ENCODE measurements around the gene EPS15.

DNA sequence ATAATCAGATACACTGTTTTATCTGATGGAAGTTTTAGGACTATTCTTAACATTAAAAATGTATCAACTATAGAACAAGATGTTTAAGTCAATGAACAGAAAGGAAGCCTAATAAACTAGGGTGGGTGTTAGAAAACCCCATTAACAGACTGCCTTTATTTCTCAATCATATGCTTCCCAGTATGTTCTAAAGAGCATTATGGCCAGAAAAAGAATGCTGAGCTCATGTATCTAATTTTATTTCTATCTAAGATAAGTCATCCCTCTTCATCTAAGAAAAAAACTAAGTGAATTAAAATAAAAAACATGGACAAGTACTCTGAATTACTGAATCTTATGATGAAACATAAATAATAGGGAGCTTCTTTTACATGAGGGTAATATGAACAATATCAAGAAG lies 102.2 kb downstream of the EPS15 start:
- TF ChIP-seq, protein P1, sequence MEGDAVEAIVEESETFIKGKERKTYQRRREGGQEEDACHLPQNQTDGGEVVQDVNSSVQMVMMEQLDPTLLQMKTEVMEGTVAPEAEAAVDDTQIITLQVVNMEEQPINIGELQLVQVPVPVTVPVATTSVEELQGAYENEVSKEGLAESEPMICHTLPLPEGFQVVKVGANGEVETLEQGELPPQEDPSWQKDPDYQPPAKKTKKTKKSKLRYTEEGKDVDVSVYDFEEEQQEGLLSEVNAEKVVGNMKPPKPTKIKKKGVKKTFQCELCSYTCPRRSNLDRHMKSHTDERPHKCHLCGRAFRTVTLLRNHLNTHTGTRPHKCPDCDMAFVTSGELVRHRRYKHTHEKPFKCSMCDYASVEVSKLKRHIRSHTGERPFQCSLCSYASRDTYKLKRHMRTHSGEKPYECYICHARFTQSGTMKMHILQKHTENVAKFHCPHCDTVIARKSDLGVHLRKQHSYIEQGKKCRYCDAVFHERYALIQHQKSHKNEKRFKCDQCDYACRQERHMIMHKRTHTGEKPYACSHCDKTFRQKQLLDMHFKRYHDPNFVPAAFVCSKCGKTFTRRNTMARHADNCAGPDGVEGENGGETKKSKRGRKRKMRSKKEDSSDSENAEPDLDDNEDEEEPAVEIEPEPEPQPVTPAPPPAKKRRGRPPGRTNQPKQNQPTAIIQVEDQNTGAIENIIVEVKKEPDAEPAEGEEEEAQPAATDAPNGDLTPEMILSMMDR (IDR thresholded peaks at IDR 0.05; ENCODE audit: low read depth, low read length, missing input control): no peak
- TF ChIP-seq TAF1 (conservative IDR thresholded peaks at IDR 0.05) (no peak), EGR1 (IDR thresholded peaks at IDR 0.05; ENCODE audit: low read depth in 2 of 2) (no peak), RAD21 (IDR thresholded peaks at IDR 0.05) (no peak), GABPA (IDR thresholded peaks at IDR 0.05 in 1 of 2, conservative IDR thresholded peaks at IDR 0.05 in 1 of 2) (no peak), NR2F2 (IDR thresholded peaks at IDR 0.05) (no peak), SP1 (IDR thresholded peaks at IDR 0.05) (no peak), YY1 (IDR thresholded peaks at IDR 0.05) (no peak)
- TF ChIP-seq, protein P2, sequence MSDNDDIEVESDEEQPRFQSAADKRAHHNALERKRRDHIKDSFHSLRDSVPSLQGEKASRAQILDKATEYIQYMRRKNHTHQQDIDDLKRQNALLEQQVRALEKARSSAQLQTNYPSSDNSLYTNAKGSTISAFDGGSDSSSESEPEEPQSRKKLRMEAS (IDR thresholded peaks at IDR 0.05): no peak
- TF ChIP-seq, protein P3, sequence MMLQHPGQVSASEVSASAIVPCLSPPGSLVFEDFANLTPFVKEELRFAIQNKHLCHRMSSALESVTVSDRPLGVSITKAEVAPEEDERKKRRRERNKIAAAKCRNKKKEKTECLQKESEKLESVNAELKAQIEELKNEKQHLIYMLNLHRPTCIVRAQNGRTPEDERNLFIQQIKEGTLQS (IDR thresholded peaks at IDR 0.05): no peak
- TF ChIP-seq, protein P4, sequence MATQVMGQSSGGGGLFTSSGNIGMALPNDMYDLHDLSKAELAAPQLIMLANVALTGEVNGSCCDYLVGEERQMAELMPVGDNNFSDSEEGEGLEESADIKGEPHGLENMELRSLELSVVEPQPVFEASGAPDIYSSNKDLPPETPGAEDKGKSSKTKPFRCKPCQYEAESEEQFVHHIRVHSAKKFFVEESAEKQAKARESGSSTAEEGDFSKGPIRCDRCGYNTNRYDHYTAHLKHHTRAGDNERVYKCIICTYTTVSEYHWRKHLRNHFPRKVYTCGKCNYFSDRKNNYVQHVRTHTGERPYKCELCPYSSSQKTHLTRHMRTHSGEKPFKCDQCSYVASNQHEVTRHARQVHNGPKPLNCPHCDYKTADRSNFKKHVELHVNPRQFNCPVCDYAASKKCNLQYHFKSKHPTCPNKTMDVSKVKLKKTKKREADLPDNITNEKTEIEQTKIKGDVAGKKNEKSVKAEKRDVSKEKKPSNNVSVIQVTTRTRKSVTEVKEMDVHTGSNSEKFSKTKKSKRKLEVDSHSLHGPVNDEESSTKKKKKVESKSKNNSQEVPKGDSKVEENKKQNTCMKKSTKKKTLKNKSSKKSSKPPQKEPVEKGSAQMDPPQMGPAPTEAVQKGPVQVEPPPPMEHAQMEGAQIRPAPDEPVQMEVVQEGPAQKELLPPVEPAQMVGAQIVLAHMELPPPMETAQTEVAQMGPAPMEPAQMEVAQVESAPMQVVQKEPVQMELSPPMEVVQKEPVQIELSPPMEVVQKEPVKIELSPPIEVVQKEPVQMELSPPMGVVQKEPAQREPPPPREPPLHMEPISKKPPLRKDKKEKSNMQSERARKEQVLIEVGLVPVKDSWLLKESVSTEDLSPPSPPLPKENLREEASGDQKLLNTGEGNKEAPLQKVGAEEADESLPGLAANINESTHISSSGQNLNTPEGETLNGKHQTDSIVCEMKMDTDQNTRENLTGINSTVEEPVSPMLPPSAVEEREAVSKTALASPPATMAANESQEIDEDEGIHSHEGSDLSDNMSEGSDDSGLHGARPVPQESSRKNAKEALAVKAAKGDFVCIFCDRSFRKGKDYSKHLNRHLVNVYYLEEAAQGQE (IDR thresholded peaks at IDR 0.05): no peak

All from liver (tissue), 3 donors.